ENCODE data around the gene CCL25. TPM values are rescaled to one million over a fixed set of nuclear protein-coding genes. Genes with fewer than 3 reads are reported as not detected.

CCL25 gene
- total RNA-seq, 4 donors from 2014 or later: not detected

DNA sequence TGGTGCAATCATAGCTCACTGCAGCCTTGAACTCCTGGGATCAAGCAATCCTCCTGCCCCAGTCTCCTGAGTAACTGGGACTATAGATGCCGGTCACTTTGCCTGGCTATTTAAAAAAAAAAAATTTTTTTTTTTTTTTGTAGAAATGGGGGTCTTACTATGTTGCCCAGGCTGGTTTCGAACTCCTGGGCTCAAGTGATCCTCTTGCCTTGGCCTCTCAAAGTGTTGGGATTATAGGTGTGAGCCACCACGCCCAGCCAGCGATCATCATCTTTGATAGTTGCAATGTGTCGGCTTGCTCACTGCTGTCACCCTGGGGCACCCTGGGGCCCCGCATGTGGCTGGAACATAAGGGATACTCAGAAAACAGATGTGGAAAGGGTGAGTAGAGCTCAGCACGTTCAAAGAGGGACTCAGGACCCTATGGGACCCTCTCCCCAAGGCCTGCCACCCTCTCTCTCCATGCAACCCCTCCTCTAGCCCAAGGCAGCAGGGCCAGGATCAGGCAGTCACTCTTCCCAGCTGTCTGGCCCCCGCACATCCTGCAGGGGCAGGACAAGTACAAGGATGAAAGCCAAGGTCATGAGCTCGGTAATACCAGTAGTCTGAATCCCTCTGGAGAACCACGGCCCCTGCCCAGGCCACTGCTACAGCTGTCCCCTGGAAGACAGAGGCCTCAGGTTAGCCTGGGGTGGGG lies 6.5 kb upstream of the CCL25 start:
- ATAC-seq (ENCODE audit: low FRiP score) (no peak), DNase-seq (ENCODE audit: low spot score) (no peak)
- TF ChIP-seq, protein P1, sequence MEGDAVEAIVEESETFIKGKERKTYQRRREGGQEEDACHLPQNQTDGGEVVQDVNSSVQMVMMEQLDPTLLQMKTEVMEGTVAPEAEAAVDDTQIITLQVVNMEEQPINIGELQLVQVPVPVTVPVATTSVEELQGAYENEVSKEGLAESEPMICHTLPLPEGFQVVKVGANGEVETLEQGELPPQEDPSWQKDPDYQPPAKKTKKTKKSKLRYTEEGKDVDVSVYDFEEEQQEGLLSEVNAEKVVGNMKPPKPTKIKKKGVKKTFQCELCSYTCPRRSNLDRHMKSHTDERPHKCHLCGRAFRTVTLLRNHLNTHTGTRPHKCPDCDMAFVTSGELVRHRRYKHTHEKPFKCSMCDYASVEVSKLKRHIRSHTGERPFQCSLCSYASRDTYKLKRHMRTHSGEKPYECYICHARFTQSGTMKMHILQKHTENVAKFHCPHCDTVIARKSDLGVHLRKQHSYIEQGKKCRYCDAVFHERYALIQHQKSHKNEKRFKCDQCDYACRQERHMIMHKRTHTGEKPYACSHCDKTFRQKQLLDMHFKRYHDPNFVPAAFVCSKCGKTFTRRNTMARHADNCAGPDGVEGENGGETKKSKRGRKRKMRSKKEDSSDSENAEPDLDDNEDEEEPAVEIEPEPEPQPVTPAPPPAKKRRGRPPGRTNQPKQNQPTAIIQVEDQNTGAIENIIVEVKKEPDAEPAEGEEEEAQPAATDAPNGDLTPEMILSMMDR (IDR thresholded peaks at IDR 0.05): no peak

DNA sequence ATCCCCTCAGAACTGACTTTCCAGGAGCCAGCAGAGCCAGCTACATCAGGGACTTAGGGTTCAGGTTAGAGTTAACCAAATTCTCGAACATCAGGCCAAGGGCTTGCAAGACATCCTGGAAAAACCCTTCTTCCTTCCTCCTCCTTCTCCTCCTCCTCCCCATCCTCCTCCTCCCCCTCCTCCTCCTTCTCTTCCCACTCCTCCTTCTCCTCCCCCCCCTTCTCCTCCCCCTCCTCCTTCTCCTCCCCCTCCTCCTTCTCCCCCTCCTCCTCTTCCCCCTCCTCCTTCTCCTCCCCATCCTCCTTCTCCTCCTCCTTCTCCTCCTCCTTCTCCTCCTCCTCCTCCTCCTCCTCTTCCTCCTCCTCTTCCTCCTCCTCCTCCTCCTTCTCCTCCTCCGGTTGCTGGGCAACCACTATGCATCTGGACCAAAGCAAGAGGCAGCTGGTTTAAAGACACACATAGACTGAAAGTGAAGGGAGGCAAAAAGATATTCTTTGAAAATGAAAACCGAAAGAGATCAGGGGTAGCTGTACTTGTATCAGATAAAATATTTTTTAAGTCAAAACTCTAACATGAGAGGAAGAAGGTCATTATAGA lies 5.9 kb upstream of the CCL25 start:
- ATAC-seq (ENCODE audit: low FRiP score): no peak
- TF ChIP-seq, protein P1 (IDR thresholded peaks at IDR 0.05): no peak
- DNase-seq (ENCODE audit: low spot score): no peak

DNA sequence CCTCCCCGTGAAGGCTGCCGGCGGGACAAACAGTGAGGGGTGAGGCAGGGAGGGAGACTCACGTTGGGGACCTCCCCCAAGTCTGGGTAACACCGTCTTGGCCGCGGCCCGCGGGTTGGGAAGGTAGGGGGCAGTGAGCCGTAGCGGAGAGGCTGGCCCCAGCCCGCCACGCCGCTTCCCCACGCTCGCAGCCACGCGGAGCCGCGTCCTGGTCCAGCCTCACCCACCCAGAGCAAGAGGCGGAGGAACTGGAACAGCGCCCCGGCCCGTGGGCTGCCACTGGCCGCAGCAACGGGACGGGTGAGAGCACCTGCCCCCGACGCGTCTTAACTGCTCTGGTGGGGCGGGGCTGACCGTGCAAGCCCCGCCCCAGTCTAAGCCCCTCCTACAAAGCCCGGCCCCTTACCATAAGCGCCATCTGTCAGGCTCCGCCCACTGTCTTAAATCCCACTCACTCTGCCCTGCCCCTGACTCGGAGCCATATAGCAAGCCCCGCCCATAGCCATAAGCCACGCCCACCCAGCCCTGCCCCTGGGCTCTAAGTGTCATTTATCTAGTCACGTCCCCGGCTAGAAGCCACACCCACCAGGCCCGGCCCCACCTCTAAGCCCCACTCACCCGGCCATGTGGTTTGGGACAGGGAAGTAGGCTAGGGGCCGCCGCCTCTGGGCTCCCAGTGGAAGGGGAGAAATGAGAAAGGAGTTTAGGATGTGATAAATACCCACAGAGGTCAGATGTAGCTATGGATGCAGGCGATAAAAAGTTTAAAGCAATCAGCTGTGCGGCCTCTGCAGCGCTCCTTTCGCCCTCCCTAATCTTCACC lies 2.1 kb upstream of the CCL25 start:
- TF ChIP-seq, protein P1 (IDR thresholded peaks at IDR 0.05): no peak
- ATAC-seq (ENCODE audit: low FRiP score): peak; percentile 77
- DNase-seq (ENCODE audit: low spot score): peak; percentile 70

DNA sequence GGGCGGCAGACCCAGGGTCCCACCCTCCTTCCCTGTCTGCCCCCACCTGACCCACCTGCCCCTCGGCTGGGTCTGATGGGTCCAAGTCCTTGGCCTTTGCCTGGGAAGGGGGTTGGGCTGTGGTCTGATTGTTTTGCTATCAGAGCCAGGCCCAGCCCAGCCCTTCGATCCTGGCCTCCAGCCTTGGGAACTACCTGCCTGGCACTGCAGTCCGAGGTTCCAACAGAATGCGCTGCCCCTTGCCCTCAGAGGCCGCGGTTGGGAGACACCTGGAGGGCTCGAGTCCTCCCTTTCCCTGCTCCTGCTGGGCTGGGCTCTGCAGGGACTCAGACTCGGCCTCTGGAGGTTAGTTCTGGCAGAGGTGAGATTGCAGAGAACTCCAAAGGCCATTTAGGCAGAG lies 1.6 kb downstream of the CCL25 start:
- DNase-seq (ENCODE audit: low spot score): no peak
- ATAC-seq (ENCODE audit: low FRiP score): no peak
- TF ChIP-seq, protein P1 (IDR thresholded peaks at IDR 0.05): no peak

DNA sequence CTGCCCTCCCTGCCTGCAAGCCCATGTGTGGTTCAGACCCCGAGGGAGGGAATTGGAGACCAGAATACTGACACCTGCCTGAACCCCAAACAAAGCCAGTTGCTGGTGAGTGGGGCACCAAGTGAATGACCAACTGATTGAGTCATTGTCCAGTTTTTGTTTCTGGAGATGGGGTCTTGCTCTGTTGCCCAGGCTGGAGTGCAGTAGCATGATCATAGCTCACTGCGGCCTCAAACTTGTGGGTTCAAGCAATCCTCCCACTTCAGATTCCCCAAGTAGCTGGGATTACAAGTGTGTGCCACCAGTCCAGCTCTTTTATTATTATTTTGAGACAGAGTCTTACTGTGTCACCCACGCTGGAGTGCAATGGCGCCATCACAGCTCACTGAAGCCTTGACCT lies 4.0 kb downstream of the CCL25 start:
- ATAC-seq (ENCODE audit: low FRiP score) (no peak), DNase-seq (ENCODE audit: low spot score) (no peak)
- TF ChIP-seq, protein P1 (IDR thresholded peaks at IDR 0.05): no peak

DNA sequence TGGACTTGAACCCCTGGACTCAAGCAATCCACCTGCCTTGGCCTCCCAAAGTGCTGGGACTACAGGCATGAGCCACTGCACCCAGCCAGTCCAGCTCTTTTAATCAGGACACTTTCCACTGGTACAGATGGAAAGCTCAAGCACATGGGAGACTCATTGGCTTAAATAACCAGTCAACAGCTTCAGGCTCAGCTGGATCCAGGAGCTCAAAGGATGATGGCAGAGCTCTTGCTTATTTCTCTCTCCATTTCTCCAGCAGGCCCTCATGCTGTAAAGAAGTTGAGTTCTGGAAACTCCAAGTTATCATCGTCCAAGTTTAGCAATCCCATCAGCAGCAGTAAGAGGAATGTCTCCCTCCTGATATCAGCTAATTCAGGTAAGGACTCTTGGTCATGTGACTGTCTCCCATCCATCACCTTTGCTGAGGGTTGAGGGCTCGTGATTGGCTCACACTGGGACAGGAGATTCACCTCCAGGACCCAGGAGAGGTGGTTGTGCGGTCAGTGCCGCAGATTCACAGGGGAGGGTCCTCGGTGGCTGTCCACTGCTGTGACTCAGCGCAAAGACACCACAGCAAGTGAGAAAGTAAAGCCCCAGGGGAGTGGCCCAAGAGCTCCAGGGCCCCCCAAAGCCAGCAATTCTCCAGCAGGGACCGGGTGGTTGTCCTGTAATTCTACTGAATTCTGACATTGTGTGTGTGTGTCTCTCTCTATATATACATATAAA lies 5.1 kb downstream of the CCL25 start:
- ATAC-seq (ENCODE audit: low FRiP score) (no peak), DNase-seq (ENCODE audit: low spot score) (no peak)
- TF ChIP-seq, protein P1 (IDR thresholded peaks at IDR 0.05): no peak
